Tibial nerve (tissue), 3 donors: ENCODE data around the gene SMARCAL1.

ENCODE experiments used
- CTCF ChIP-seq, 5 experiments: fragments of 200-600 bp in 3 of 5; fragments of 450-650 bp in 2 of 5; sonication (generic) in 3 of 5; IDR thresholded peaks; one replicate each; pipeline ENCODE4 v1.5.1; 2016 to 2019; ENCODE audit warnings: antibody characterized with exemption in 5 of 5, mild to moderate bottlenecking in 3 of 5, moderate library complexity in 2 of 5
- POLR2A ChIP-seq, 2 donors: fragments of 450-650 bp; IDR thresholded peaks; one replicate each; pipeline ENCODE4 v1.6.1; 2017; ENCODE audit warnings: antibody characterized with exemption in 2 of 2, mild to moderate bottlenecking in 2 of 2, moderate library complexity in 2 of 2

GRCh38 chr2:216532562-216532961, 120.3 kb downstream of the SMARCAL1 start:
- TF ChIP-seq CTCF (IDR thresholded peaks at IDR 0.05) = no peak
- TF ChIP-seq POLR2A (IDR thresholded peaks at IDR 0.05) = no peak
